Neutrophil (primary cell): ENCODE results near the gene CEP112.

Experiments used
- H3K27ac ChIP-seq: fragments of 200-600 bp; sonication (generic); 2 replicates; pipeline ENCODE4 v1.5.1; 2016; ENCODE audit warnings: mild to moderate bottlenecking, moderate library complexity
- H3K27me3 ChIP-seq: fragments of 200-600 bp; sonication (generic); 2 replicates; pipeline ENCODE4 v1.6.0; 2016; ENCODE audit warnings: mild to moderate bottlenecking
- H3K36me3 ChIP-seq: fragments of 200-600 bp; sonication (generic); 2 replicates; pipeline ENCODE4 v1.5.1; 2017
- H3K4me1 ChIP-seq, 2 experiments: fragments of 200-600 bp in 1 of 2; sonication (generic) in 1 of 2; 1 replicate in 1 of 2; 2 replicates in 1 of 2; pipeline versions ENCODE4 v1.5.1 to v1.6.1; 2013 to 2016; ENCODE audit warnings: low read depth in 1 of 2, low read length in 1 of 2, mild to moderate bottlenecking in 1 of 2, moderate library complexity in 1 of 2; ENCODE audit not compliant: control insufficient read depth in 1 of 2, insufficient read depth in 1 of 2
- H3K4me3 ChIP-seq, 2 experiments: fragments of 200-600 bp in 1 of 2; sonication (generic) in 1 of 2; 1 replicate in 1 of 2; 2 replicates in 1 of 2; pipeline ENCODE4 v1.5.1; 2013 to 2016; ENCODE audit warnings: low read depth in 1 of 2, low read length in 1 of 2, mild to moderate bottlenecking in 1 of 2, moderate library complexity in 1 of 2
- H3K9me3 ChIP-seq: fragments of 200-600 bp; sonication (generic); 2 replicates; pipeline ENCODE4 v1.5.1; 2016
- TF ChIP-seq, protein P1 (sequence below): fragments of 200-600 bp; sonication (generic); IDR thresholded peaks from 2 replicates; pipeline ENCODE4 v1.5.1; 2016; ENCODE audit warnings: antibody characterized with exemption

The CEP112 gene

DNA sequence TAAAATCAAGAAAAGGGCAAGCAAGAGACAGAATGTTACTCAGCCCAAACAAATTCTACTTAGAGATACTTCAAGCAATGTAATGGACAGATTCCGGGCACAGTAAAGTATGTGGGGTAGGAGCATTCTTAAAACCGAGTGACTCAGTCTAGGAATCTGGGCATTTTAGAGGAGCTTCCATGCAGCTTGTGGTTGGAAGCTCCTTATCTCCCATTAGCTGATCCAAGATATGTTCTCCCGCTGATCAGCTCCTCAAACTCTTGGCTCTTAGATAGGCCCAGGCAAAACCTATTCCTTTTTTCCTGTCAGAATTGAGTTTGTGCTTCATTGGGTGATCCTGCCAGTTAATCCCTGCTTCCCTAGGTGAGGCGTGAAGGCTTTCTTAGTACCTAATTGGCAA, 303.3 kb downstream of the CEP112 start:
- H3K4me3 ChIP-seq, result no peak overlapping the region
- H3K36me3 ChIP-seq, result no peaks in the 10 kb centered on the region
- TF ChIP-seq, protein P1, sequence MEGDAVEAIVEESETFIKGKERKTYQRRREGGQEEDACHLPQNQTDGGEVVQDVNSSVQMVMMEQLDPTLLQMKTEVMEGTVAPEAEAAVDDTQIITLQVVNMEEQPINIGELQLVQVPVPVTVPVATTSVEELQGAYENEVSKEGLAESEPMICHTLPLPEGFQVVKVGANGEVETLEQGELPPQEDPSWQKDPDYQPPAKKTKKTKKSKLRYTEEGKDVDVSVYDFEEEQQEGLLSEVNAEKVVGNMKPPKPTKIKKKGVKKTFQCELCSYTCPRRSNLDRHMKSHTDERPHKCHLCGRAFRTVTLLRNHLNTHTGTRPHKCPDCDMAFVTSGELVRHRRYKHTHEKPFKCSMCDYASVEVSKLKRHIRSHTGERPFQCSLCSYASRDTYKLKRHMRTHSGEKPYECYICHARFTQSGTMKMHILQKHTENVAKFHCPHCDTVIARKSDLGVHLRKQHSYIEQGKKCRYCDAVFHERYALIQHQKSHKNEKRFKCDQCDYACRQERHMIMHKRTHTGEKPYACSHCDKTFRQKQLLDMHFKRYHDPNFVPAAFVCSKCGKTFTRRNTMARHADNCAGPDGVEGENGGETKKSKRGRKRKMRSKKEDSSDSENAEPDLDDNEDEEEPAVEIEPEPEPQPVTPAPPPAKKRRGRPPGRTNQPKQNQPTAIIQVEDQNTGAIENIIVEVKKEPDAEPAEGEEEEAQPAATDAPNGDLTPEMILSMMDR, result no peak
- no peak overlapping the region for H3K27ac ChIP-seq
- no peaks in the 10 kb centered on the region for H3K27me3 ChIP-seq
- H3K4me1 ChIP-seq, result no peaks in the 10 kb centered on the region
- no peaks in the 10 kb centered on the region for H3K9me3 ChIP-seq

DNA sequence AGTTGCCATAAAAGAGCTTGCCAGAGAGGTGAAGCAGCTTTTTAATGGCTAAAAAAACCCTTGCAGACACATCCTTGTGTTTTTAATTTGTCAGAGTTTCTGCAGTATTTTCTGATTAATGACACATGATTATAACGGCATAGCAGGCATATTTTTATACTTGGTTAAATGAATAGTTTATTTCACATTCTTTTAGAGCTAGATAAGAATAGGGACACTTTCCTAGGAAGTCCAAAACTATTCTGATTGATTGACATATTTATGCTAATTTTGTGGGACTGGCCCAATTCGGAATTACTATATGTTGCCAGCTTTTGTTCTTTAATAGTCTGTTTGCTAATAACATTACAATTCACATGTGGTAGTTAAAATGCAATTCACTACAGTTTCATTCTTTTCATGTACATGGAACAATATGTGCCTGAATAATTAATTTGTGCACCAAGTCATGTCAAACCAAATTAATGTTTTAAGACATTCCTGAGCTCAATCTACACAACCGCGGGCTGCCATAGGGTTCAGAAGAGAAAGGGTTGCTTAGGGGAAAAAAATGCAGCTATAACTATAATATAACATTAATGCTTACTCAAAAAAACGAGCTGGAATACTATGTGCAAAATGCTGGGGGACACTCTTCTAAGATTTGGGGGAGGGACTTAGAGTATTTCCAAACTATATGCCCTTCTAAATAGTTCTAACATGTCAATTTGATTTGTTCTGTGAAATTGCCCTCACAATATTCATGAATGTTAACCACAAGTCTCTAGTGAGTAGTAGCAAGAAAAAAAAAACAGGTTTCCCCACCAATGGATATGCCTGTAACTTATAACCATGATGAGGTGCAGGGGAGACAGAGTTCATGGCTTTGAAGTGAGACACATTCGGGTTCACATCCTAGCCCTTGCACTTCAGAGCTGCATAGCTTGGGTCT, 305.4 kb downstream of the CEP112 start:
- H3K27ac ChIP-seq, result no peak overlapping the region
- TF ChIP-seq, protein P1, result no peak
- H3K9me3 ChIP-seq, result no peaks in the 10 kb centered on the region
- H3K36me3 ChIP-seq, result no peaks in the 10 kb centered on the region
- H3K27me3 ChIP-seq, result no peaks in the 10 kb centered on the region
- no peaks in the 10 kb centered on the region for H3K4me1 ChIP-seq
- no peak overlapping the region for H3K4me3 ChIP-seq

DNA sequence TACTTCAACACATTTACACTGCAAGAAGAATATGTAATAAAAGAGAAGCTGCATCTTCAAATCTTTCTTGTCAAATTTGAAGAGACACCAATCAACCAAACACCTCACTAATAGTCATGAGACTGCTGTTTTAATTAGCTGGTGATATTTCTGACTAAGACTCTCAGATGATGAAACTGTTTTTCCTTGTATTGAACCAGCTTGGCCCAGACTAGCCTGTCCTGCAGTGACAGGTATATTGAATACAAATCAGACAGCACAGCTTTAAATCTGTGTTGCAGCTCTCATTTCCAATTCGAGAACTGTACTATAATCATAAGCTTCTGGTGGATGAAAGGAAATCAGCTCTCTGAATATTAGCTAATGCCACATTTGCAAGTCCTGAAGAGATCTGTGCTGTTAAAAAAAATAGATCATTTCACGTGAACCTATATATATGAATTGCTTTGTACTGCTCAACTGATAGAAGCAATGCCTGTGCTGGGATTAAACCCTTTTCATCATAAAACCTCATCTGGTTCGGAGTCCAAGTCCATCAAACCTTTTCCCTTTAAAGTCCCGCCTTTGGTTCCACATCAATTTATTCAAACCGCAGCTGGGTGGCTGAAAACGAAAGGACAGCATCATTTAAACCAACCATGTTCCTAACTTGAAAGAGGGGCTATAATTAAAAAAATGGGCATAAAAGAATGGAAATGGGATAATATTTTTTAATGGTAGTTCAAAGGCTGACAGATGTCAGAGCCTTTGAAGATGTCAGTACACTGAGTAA, 306.2 kb downstream of the CEP112 start:
- TF ChIP-seq, protein P1, result no peak
- Histone ChIP-seq H3K4me3 (no peak overlapping the region), H3K27me3 (no peaks in the 10 kb centered on the region), H3K27ac (no peak overlapping the region), H3K36me3 (no peaks in the 10 kb centered on the region), H3K9me3 (no peaks in the 10 kb centered on the region), H3K4me1 (no peaks in the 10 kb centered on the region)

DNA sequence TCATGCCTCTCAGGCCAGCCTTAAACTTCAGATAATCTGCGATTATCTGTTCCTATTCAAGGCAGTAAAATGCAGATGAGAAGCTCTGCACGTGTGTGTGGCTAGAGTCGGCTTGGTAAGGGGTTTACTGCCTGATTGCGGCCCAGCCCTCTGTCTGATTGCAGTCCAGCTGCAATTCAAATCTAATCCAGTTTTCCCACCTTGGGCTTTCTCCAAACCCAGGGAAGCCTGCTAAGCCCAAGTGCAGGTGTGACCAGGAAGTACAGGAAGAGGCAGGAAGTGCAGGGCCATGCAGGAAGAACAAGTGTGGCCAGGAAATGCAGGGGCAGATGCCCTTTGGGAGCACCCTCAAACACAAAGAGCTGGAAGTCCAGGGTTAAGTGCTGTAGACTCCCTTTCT, 314.9 kb downstream of the CEP112 start:
- no peaks in the 10 kb centered on the region for H3K36me3 ChIP-seq
- H3K9me3 ChIP-seq, result no peaks in the 10 kb centered on the region
- H3K27ac ChIP-seq, result no peak overlapping the region
- H3K4me1 ChIP-seq, result no peaks in the 10 kb centered on the region
- TF ChIP-seq, protein P1, result no peak
- H3K27me3 ChIP-seq, result no peaks in the 10 kb centered on the region
- no peak overlapping the region for H3K4me3 ChIP-seq

DNA sequence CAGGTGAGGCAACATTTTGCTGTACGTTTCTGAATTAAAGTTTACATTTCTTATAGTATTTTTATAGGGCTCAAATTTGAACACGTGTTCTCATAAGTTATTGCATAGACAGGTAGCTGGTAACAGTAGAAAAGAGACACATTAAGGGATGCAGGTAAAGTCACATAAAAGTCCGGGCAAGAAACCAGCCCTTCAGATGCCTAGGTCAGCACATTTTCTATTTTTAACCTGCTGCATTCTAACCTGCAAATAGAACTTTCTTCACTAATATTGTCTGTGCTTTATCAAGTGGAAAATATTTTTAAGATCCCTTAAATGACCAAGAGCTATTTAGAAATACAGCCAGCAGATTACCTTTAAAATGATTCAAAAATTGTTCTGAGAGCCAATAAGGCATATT, 323.1 kb downstream of the CEP112 start:
- no peak overlapping the region for H3K4me3 ChIP-seq
- TF ChIP-seq, protein P1, result no peak

More for the DNA sequence above, 323.1 kb downstream of the CEP112 start:
- no peaks in the 10 kb centered on the region for H3K27me3 ChIP-seq
- H3K9me3 ChIP-seq, result no peaks in the 10 kb centered on the region
- H3K27ac ChIP-seq, result no peak overlapping the region
- no peaks in the 10 kb centered on the region for H3K4me1 ChIP-seq
- no peaks in the 10 kb centered on the region for H3K36me3 ChIP-seq
